ENCODE data around the gene LNPEP.

Gene LNPEP

GRCh38 chr5:97085459-97086181 lies 149.7 kb downstream of the LNPEP start:
- H3K4me3 ChIP-seq (ENCODE audit: low read length), result no peak overlapping the region
- TF ChIP-seq ZNF274 (IDR thresholded peaks at IDR 0.05; ENCODE audit: low read depth, low read length), result no peak
